Measurements from ENCODE around the gene PCBP3. TPM values are rescaled to one million over a fixed set of nuclear protein-coding genes. Genes with fewer than 3 reads are reported as not detected.
"Not testable (repeated sequence)": the region's sequence is repeated elsewhere in the genome, so short reads cannot be mapped to it uniquely, and the experiment has no call there.

PCBP3 gene
- total and polyA plus RNA-seq, 4 donors, result 0.36 to 1.6 (median 0.42) TPM

- DNase-seq (ENCODE audit: low spot score), result no peak
- 91% methylated on average over 17 of the region's 17 CpGs for WGBS
- no peak for TF ChIP-seq RXRA (IDR thresholded peaks at IDR 0.05)
- TF ChIP-seq ATF3 (IDR thresholded peaks at IDR 0.05), result no peak
- TF ChIP-seq HNF4G (IDR thresholded peaks at IDR 0.05), result no peak
- no peak for TF ChIP-seq FOXA1 (IDR thresholded peaks at IDR 0.05)
- no peaks in the 10 kb centered on the region for H3K36me3 ChIP-seq (ENCODE audit: control insufficient read depth in 4 of 4, insufficient read depth in 3 of 4, low read depth in 1 of 4, low read length in 3 of 4)
- H3K9ac ChIP-seq (ENCODE audit: low read depth in 1 of 2, low read length in 2 of 2), result no peak overlapping the region
- H3K9me3 ChIP-seq (ENCODE audit: control insufficient read depth in 4 of 4, low read length in 3 of 4), result no peaks in the 10 kb centered on the region
- no peaks in the 10 kb centered on the region for H3K4me1 ChIP-seq (ENCODE audit: control insufficient read depth in 4 of 4, insufficient read depth in 4 of 4, low read length in 3 of 4)
- H3K27ac ChIP-seq (ENCODE audit: low read depth in 1 of 2, low read length in 2 of 2), result no peak overlapping the region
- H3K4me3 ChIP-seq (ENCODE audit: low read depth in 1 of 3, low read length in 3 of 3), result no peak overlapping the region
- H3K27me3 ChIP-seq (ENCODE audit: control insufficient read depth in 4 of 4, insufficient read depth in 4 of 4, low read length in 3 of 4), result peaks cover 0 to 2% (median 0%) of the 10 kb centered on the region in 4 donors
Observed at GRCh38 chr21:45895778-45896370, 252.3 kb downstream of the PCBP3 start.

- WGBS, result 87% methylated on average over 18 of the region's 18 CpGs
- not testable (repeated sequence) for H3K36me3 ChIP-seq (ENCODE audit: control insufficient read depth in 4 of 4, insufficient read depth in 3 of 4, low read depth in 1 of 4, low read length in 3 of 4); H3K27ac ChIP-seq (ENCODE audit: low read depth in 1 of 2, low read length in 2 of 2); H3K9ac ChIP-seq (ENCODE audit: low read depth in 1 of 2, low read length in 2 of 2); H3K27me3 ChIP-seq (ENCODE audit: control insufficient read depth in 4 of 4, insufficient read depth in 4 of 4, low read length in 3 of 4); H3K9me3 ChIP-seq (ENCODE audit: control insufficient read depth in 4 of 4, low read length in 3 of 4); DNase-seq (ENCODE audit: low spot score); H3K4me3 ChIP-seq (ENCODE audit: low read depth in 1 of 3, low read length in 3 of 3); H3K4me1 ChIP-seq (ENCODE audit: control insufficient read depth in 4 of 4, insufficient read depth in 4 of 4, low read length in 3 of 4)
Observed at GRCh38 chr21:45896431-45896830, 252.9 kb downstream of the PCBP3 start.

- Histone ChIP-seq H3K27me3 (ENCODE audit: control insufficient read depth in 4 of 4, insufficient read depth in 4 of 4, low read length in 3 of 4) (peaks cover 0 to 2% (median 0%) of the 10 kb centered on the region in 4 donors), H3K9me3 (ENCODE audit: control insufficient read depth in 4 of 4, low read length in 3 of 4) (no peaks in the 10 kb centered on the region), H3K36me3 (ENCODE audit: control insufficient read depth in 4 of 4, insufficient read depth in 3 of 4, low read depth in 1 of 4, low read length in 3 of 4) (no peaks in the 10 kb centered on the region), H3K4me3 (ENCODE audit: low read depth in 1 of 3, low read length in 3 of 3) (no peak overlapping the region), H3K9ac (ENCODE audit: low read depth in 1 of 2, low read length in 2 of 2) (no peak overlapping the region), H3K27ac (ENCODE audit: low read depth in 1 of 2, low read length in 2 of 2) (no peak overlapping the region), H3K4me1 (ENCODE audit: control insufficient read depth in 4 of 4, insufficient read depth in 4 of 4, low read length in 3 of 4) (no peaks in the 10 kb centered on the region)
- no peak for DNase-seq (ENCODE audit: low spot score)
- 81% methylated on average over 25 of the region's 25 CpGs for WGBS
- TF ChIP-seq CTCF (IDR thresholded peaks at IDR 0.05; ENCODE audit: low read depth, low read length, missing input control) (no peak), HNF4A (conservative IDR thresholded peaks at IDR 0.05) (no peak), TAF1 (conservative IDR thresholded peaks at IDR 0.05) (no peak), EGR1 (IDR thresholded peaks at IDR 0.05; ENCODE audit: low read depth in 2 of 2) (no peak), JUND (IDR thresholded peaks at IDR 0.05) (no peak), REST (IDR thresholded peaks at IDR 0.05) (no peak), RAD21 (IDR thresholded peaks at IDR 0.05) (no peak), YY1 (IDR thresholded peaks at IDR 0.05) (no peak), ATF3 (IDR thresholded peaks at IDR 0.05) (no peak), ZBTB33 (IDR thresholded peaks at IDR 0.05) (no peak)
Observed at GRCh38 chr21:45897191-45898027, 253.9 kb downstream of the PCBP3 start.
